IPS-15b (cell line): Measurements from ENCODE around the gene WIZ.
"Not testable (repeated sequence)": the region's sequence is repeated elsewhere in the genome, so short reads cannot be mapped to it uniquely, and the experiment has no call there.

Source experiments
- H3K27me3 ChIP-seq: one replicate; pipeline ENCODE4 v1.6.1; 2013; ENCODE audit warnings: low read length; ENCODE audit not compliant: control insufficient read depth, insufficient read depth
- H3K36me3 ChIP-seq: one replicate; pipeline ENCODE4 v1.6.1; 2013; ENCODE audit warnings: low read length; ENCODE audit not compliant: control insufficient read depth, insufficient read depth
- H3K4me1 ChIP-seq: one replicate; pipeline ENCODE4 v1.6.1; 2013; ENCODE audit warnings: mild to moderate bottlenecking, low read length; ENCODE audit not compliant: control insufficient read depth, insufficient read depth
- H3K4me3 ChIP-seq: one replicate; pipeline ENCODE4 v1.5.1; 2013; ENCODE audit warnings: low read depth, low read length
- H3K9ac ChIP-seq: one replicate; pipeline ENCODE4 v1.6.1; 2013; ENCODE audit warnings: low read depth, mild to moderate bottlenecking, low read length
- H3K9me3 ChIP-seq: one replicate; pipeline ENCODE4 v1.6.1; 2013; ENCODE audit warnings: mild to moderate bottlenecking, low read length; ENCODE audit not compliant: control insufficient read depth, insufficient read depth

WIZ gene

GRCh38 chr19:15403151-15403531 is 46.6 kb downstream of the WIZ start:
- no peak overlapping the region for H3K9ac ChIP-seq
- H3K36me3 ChIP-seq: peaks cover 56% of the 10 kb centered on the region
- no peak overlapping the region for H3K4me3 ChIP-seq
- H3K9me3 ChIP-seq: no peaks in the 10 kb centered on the region
- no peaks in the 10 kb centered on the region for H3K4me1 ChIP-seq
- no peaks in the 10 kb centered on the region for H3K27me3 ChIP-seq

- Histone ChIP-seq H3K4me3 (no peak overlapping the region), H3K36me3 (peaks cover 62% of the 10 kb centered on the region), H3K9ac (no peak overlapping the region), H3K9me3 (no peaks in the 10 kb centered on the region), H3K27me3 (no peaks in the 10 kb centered on the region), H3K4me1 (no peaks in the 10 kb centered on the region)
These were observed 47.2 kb downstream of the WIZ start for GRCh38 chr19:15402411-15403150.

GRCh38 chr19:15401397-15401710 is 48.4 kb downstream of the WIZ start:
- Histone ChIP-seq H3K27me3 (no peaks in the 10 kb centered on the region), H3K4me1 (no peaks in the 10 kb centered on the region), H3K4me3 (no peak overlapping the region), H3K36me3 (peaks cover 72% of the 10 kb centered on the region), H3K9ac (no peak overlapping the region), H3K9me3 (no peaks in the 10 kb centered on the region)

GRCh38 chr19:15400521-15401396 is 49.0 kb downstream of the WIZ start:
- no peak overlapping the region for H3K9ac ChIP-seq
- H3K9me3 ChIP-seq: no peaks in the 10 kb centered on the region
- no peak overlapping the region for H3K4me3 ChIP-seq
- peaks cover 77% of the 10 kb centered on the region for H3K36me3 ChIP-seq
- H3K27me3 ChIP-seq: no peaks in the 10 kb centered on the region
- no peaks in the 10 kb centered on the region for H3K4me1 ChIP-seq

GRCh38 chr19:15399635-15400034 is 50.1 kb downstream of the WIZ start:
- Histone ChIP-seq H3K27me3 (no peaks in the 10 kb centered on the region), H3K9me3 (no peaks in the 10 kb centered on the region), H3K4me3 (no peak overlapping the region), H3K4me1 (no peaks in the 10 kb centered on the region), H3K36me3 (peaks cover 77% of the 10 kb centered on the region), H3K9ac (no peak overlapping the region)

- H3K36me3 ChIP-seq: peaks cover 77% of the 10 kb centered on the region
- H3K4me1 ChIP-seq: no peaks in the 10 kb centered on the region
- no peak overlapping the region for H3K9ac ChIP-seq
- H3K9me3 ChIP-seq: no peaks in the 10 kb centered on the region
- no peak overlapping the region for H3K4me3 ChIP-seq
- H3K27me3 ChIP-seq: no peaks in the 10 kb centered on the region
These were observed 50.6 kb downstream of the WIZ start for GRCh38 chr19:15399234-15399515.

- Histone ChIP-seq H3K4me3 (no peak overlapping the region), H3K9me3 (no peaks in the 10 kb centered on the region), H3K9ac (no peak overlapping the region), H3K36me3 (peaks cover 74% of the 10 kb centered on the region), H3K4me1 (no peaks in the 10 kb centered on the region), H3K27me3 (no peaks in the 10 kb centered on the region)
These were observed 51.1 kb downstream of the WIZ start for GRCh38 chr19:15398501-15399233.

GRCh38 chr19:15397782-15398181 is 52.0 kb downstream of the WIZ start:
- Histone ChIP-seq H3K36me3 (peaks cover 66% of the 10 kb centered on the region), H3K9ac (no peak overlapping the region)

GRCh38 chr19:15397236-15397635 is 52.5 kb downstream of the WIZ start:
- Histone ChIP-seq H3K9me3 (no peaks in the 10 kb centered on the region), H3K4me3 (no peak overlapping the region), H3K27me3 (no peaks in the 10 kb centered on the region), H3K4me1 (no peaks in the 10 kb centered on the region), H3K36me3 (peaks cover 61% of the 10 kb centered on the region), H3K9ac (no peak overlapping the region)

More at GRCh38 chr19:15397782-15398181, 52.0 kb downstream of the WIZ start:
- no peaks in the 10 kb centered on the region for H3K4me1 ChIP-seq
- no peaks in the 10 kb centered on the region for H3K27me3 ChIP-seq
- H3K9me3 ChIP-seq: no peaks in the 10 kb centered on the region
- no peak overlapping the region for H3K4me3 ChIP-seq

GRCh38 chr19:15396436-15396835 is 53.3 kb downstream of the WIZ start:
- H3K27me3 ChIP-seq: no peaks in the 10 kb centered on the region
- no peaks in the 10 kb centered on the region for H3K4me1 ChIP-seq
- H3K9me3 ChIP-seq: no peaks in the 10 kb centered on the region
- H3K36me3 ChIP-seq: peaks cover 60% of the 10 kb centered on the region
- H3K9ac ChIP-seq: no peak overlapping the region
- H3K4me3 ChIP-seq: no peak overlapping the region

GRCh38 chr19:15395251-15395650 is 54.5 kb downstream of the WIZ start:
- not testable (repeated sequence) for H3K4me3 ChIP-seq, H3K27me3 ChIP-seq, H3K9me3 ChIP-seq, H3K4me1 ChIP-seq, H3K9ac ChIP-seq
- peaks cover 52% of the 10 kb centered on the region for H3K36me3 ChIP-seq

- Histone ChIP-seq H3K4me1 (no peaks in the 10 kb centered on the region), H3K4me3 (no peak overlapping the region), H3K36me3 (peaks cover 45% of the 10 kb centered on the region)
These were observed 55.3 kb downstream of the WIZ start for GRCh38 chr19:15394426-15394825.

More at GRCh38 chr19:15394426-15394825, 55.3 kb downstream of the WIZ start:
- Histone ChIP-seq H3K27me3 (no peaks in the 10 kb centered on the region), H3K9me3 (no peaks in the 10 kb centered on the region), H3K9ac (no peak overlapping the region)
